ENCODE results near the gene METTL25.

GRCh38 chr12:82425241-82425640 lies 66.9 kb downstream of the METTL25 start:
- no peak for TF ChIP-seq REST (IDR thresholded peaks at IDR 0.05; ENCODE audit: low read depth, low read length)
- no peak for TF ChIP-seq CTCF (IDR thresholded peaks at IDR 0.05)
- no peak for TF ChIP-seq RCOR1 (IDR thresholded peaks at IDR 0.05; ENCODE audit: low read length)
- TF ChIP-seq TEAD4 (IDR thresholded peaks at IDR 0.05; ENCODE audit: borderline replicate concordance, insufficient read depth): no peak; the same call in 1 of the 2 replicates

Data from SK-N-SH (cell line).